AG04450 (cell line): Measurements from ENCODE around the gene DGUOK. TPM values are rescaled to one million over a fixed set of nuclear protein-coding genes. Genes with fewer than 3 reads are reported as not detected.

Experiments used
- CTCF ChIA-PET: fragments of 300-600, 350-600 bp; formaldehyde crosslinking; extraction: SDS; loops from one replicate; lab custom pipeline; 2022; ENCODE audit warnings: antibody characterized with exemption, inconsistent platforms; lab: Charles Lee
- POLR2A ChIA-PET: fragments of 350-600 bp; formaldehyde crosslinking; extraction: SDS; loops from one replicate; lab custom pipeline; 2021; ENCODE audit warnings: antibody characterized with exemption, inconsistent platforms; lab: Yijun Ruan, JAX
- DNase-seq: peaks from one replicate; pipeline ENCODE4 v3.0.0-alpha.2; 2011; ENCODE audit warnings: low read depth, low spot score
- H3K27ac ChIP-seq: one replicate; pipeline ENCODE4 v1.5.1; 2012; ENCODE audit warnings: low read depth, low read length, control low read depth
- H3K27me3 ChIP-seq: one replicate; pipeline ENCODE4 v1.6.0; 2012; ENCODE audit warnings: low read length; ENCODE audit not compliant: control insufficient read depth, insufficient read depth
- H3K4me3 ChIP-seq: 2 replicates; pipeline ENCODE4 v1.5.1; 2011; ENCODE audit warnings: mild to moderate bottlenecking, low read depth, low read length, control low read depth
- H3K9me3 ChIP-seq: 2 replicates; pipeline ENCODE4 v1.5.1; 2012; ENCODE audit warnings: low read length; ENCODE audit not compliant: control insufficient read depth, insufficient read depth
- CTCF ChIP-seq: IDR thresholded peaks from 2 replicates; pipeline ENCODE4 v1.5.1; 2011; ENCODE audit warnings: low read depth, low read length, control low read depth, inconsistent platforms
- polyA plus RNA-seq: library from polyadenylated mRNA; depleted of rRNA; stranded (reverse); fragments of >200 nt; gene quantifications from 2 replicates; pipeline ENCODE4 v1.2.3, GENCODE V29; 2011

Gene DGUOK
- polyA plus RNA-seq, 1 experiment, result 101 TPM

- TF ChIP-seq CTCF, result no peak
- POLR2A ChIA-PET, result interaction anchor here (0.9 kb wide), 1 partner anchor 13 kb away, joined by 3 read pairs; the partner anchor contains the start of gene TET3
- H3K27me3 ChIP-seq, result no peaks in the 10 kb centered on the region
- no peak for DNase-seq
- no peak overlapping the region for H3K27ac ChIP-seq
- no peaks in the 10 kb centered on the region for H3K9me3 ChIP-seq
- H3K4me3 ChIP-seq, result no peak overlapping the region
- CTCF ChIA-PET, result interaction anchor here (1.4 to 1.6 kb wide), 2 partner anchors 148 to 175 kb away, joined by 3 to 5 read pairs; no protein-coding TSS in a partner anchor
These were observed 45.0 kb downstream of the DGUOK start for GRCh38 chr2:73971722-73972121.

GRCh38 chr2:73972846-73973245, 46.2 kb downstream of the DGUOK start:
- DNase-seq, result no peak
- ChIA-PET POLR2A (no interaction called here), CTCF (no interaction called here)
- no peaks in the 10 kb centered on the region for H3K9me3 ChIP-seq
- no peak overlapping the region for H3K4me3 ChIP-seq
- no peak overlapping the region for H3K27ac ChIP-seq
- no peak for TF ChIP-seq CTCF
- H3K27me3 ChIP-seq, result no peaks in the 10 kb centered on the region

- ChIA-PET POLR2A (no interaction called here), CTCF (no interaction called here)
- no peak overlapping the region for H3K4me3 ChIP-seq
- H3K27me3 ChIP-seq, result no peaks in the 10 kb centered on the region
- no peak overlapping the region for H3K27ac ChIP-seq
- peaks cover 3% of the 10 kb centered on the region; the same call in 1 of the 2 replicates for H3K9me3 ChIP-seq
- no peak for DNase-seq
- no peak for TF ChIP-seq CTCF
These were observed 49.1 kb downstream of the DGUOK start for GRCh38 chr2:73975731-73976130.

- Histone ChIP-seq H3K9me3 (peaks cover 3% of the 10 kb centered on the region; the same call in 1 of the 2 replicates), H3K27ac (no peak overlapping the region), H3K27me3 (no peaks in the 10 kb centered on the region), H3K4me3 (no peak overlapping the region)
- no peak for TF ChIP-seq CTCF
- CTCF ChIA-PET, result no interaction called here
- POLR2A ChIA-PET, result no interaction called here
- DNase-seq, result no peak
These were observed 50.1 kb downstream of the DGUOK start for GRCh38 chr2:73976803-73977202.

GRCh38 chr2:73977466-73977865, 50.8 kb downstream of the DGUOK start:
- POLR2A ChIA-PET, result no interaction called here
- CTCF ChIA-PET, result no interaction called here
- peaks cover 3% of the 10 kb centered on the region; the same call in 1 of the 2 replicates for H3K9me3 ChIP-seq

More at GRCh38 chr2:73977466-73977865, 50.8 kb downstream of the DGUOK start:
- TF ChIP-seq CTCF, result no peak
- DNase-seq, result no peak
- Histone ChIP-seq H3K4me3 (no peak overlapping the region), H3K27me3 (no peaks in the 10 kb centered on the region), H3K27ac (no peak overlapping the region)
